ENCODE results near the gene CPEB3.

Gene CPEB3

DNA sequence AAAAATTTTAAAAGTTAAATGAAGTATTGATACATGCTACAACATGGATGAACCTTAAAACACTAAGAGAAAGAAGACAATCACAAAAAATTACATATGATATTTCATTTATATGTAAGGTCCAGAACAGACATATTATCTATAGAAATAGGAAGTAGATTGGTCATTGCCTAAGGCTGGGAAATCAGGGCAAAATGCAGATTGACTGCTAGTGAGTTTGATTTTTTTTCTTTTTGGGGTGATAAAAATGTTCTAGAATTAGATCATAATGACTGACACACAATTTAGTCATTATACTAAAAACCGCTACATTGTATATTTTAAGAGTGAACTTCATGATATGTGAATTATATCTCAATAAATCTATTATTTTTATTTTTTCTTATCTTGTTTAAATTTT lies 88.3 kb downstream of the CPEB3 start:
- Histone ChIP-seq H3K36me3 (ENCODE audit: control insufficient read depth, insufficient read depth, low read length) (no peaks in the 10 kb centered on the region), H3K4me1 (ENCODE audit: control insufficient read depth, insufficient read depth, low read length) (peaks cover 4% of the 10 kb centered on the region), H3K4me3 (ENCODE audit: low read length) (no peak overlapping the region), H3K9me3 (ENCODE audit: control insufficient read depth, low read length) (no peaks in the 10 kb centered on the region), H3K27me3 (ENCODE audit: control insufficient read depth, insufficient read depth, low read length) (no peaks in the 10 kb centered on the region), H3K9ac (ENCODE audit: low read length) (no peak overlapping the region)

DNA sequence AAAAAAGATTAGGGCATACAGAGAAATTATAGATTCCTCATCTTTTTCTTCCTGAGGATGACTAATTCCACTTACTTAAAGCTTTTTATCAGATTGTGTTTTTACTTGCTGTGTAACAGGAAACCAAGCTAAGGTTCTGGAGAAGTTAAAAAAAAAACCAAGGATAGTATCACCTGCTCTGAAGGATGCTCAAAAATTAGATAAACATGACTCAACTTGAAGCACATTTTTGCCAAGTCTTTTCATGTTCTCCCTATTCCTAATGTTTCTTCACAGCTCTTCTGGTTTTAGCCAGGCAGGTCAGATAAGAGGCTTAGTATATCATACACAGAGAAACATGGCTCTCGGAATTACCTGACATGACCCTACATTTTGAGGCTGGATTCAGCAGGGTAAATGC lies 90.3 kb downstream of the CPEB3 start:
- no peaks in the 10 kb centered on the region for H3K27me3 ChIP-seq (ENCODE audit: control insufficient read depth, insufficient read depth, low read length)
- no peak overlapping the region for H3K4me3 ChIP-seq (ENCODE audit: low read length)
- H3K4me1 ChIP-seq (ENCODE audit: control insufficient read depth, insufficient read depth, low read length) = peaks cover 4% of the 10 kb centered on the region
- no peak overlapping the region for H3K9ac ChIP-seq (ENCODE audit: low read length)
- H3K36me3 ChIP-seq (ENCODE audit: control insufficient read depth, insufficient read depth, low read length) = no peaks in the 10 kb centered on the region
- no peaks in the 10 kb centered on the region for H3K9me3 ChIP-seq (ENCODE audit: control insufficient read depth, low read length)

DNA sequence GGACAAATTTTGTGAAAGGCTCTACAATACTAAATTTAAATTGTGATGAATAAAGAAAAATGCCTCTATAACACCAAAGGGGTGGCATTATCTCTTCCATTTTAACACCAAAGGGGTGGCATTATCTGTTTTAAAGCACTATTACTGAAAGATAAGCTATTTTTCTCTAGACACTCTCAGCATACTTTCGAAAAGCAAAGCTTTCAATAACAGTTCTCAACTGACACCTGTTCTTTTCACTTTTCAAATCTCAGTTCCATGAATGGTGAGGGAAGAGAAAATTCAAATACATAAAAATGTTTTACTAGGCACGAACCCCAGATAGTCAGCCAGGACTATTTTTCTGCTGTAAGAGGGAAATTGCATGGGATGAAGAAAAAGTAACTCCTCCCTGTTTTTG lies 103.8 kb downstream of the CPEB3 start:
- H3K36me3 ChIP-seq (ENCODE audit: control insufficient read depth, insufficient read depth, low read length) = no peaks in the 10 kb centered on the region
- H3K9me3 ChIP-seq (ENCODE audit: control insufficient read depth, low read length) = no peaks in the 10 kb centered on the region
- no peak overlapping the region for H3K4me3 ChIP-seq (ENCODE audit: low read length)
- H3K4me1 ChIP-seq (ENCODE audit: control insufficient read depth, insufficient read depth, low read length) = no peaks in the 10 kb centered on the region
- no peaks in the 10 kb centered on the region for H3K27me3 ChIP-seq (ENCODE audit: control insufficient read depth, insufficient read depth, low read length)
- H3K9ac ChIP-seq (ENCODE audit: low read length) = no peak overlapping the region

DNA sequence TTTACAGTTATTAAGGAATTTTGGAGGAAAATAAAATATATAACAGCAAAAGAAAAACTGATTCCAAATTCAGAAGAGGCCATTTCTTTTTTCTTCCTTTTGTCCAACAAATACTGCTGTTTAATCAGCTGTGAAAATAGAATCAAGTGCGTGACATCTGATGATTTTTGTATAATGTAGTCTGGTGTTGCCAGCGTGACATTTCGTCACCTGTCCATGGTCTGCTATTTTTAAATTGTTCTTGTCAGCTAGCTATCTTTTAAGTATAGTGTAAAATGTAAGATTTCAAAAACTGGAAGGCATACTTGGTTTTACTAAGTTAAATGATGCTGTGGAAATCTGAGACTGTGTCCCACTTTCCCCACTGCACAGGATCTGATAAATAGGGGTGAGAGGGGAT lies 105.9 kb downstream of the CPEB3 start:
- Histone ChIP-seq H3K4me1 (ENCODE audit: control insufficient read depth, insufficient read depth, low read length) (no peaks in the 10 kb centered on the region), H3K9ac (ENCODE audit: low read length) (no peak overlapping the region), H3K36me3 (ENCODE audit: control insufficient read depth, insufficient read depth, low read length) (no peaks in the 10 kb centered on the region), H3K9me3 (ENCODE audit: control insufficient read depth, low read length) (no peaks in the 10 kb centered on the region), H3K27me3 (ENCODE audit: control insufficient read depth, insufficient read depth, low read length) (no peaks in the 10 kb centered on the region), H3K4me3 (ENCODE audit: low read length) (no peak overlapping the region)

DNA sequence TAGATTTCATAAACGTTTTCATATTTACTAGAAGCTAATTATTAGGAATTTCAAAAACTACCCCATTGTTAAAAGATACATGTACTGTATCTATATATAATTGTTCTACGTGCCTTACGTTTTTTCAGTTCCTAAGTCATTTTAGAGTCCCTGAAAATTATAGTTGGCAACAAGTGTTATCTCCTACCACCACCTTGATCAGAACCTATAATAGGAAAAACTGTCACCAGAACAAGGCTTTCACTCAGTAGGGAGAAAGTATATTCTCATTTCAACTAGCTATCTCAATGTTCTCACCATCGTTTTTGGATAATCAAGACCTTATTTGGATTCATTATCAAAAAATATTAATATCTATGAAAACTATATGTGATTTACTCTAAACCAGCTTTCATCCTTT lies 107.7 kb downstream of the CPEB3 start:
- Histone ChIP-seq H3K4me1 (ENCODE audit: control insufficient read depth, insufficient read depth, low read length) (no peaks in the 10 kb centered on the region), H3K36me3 (ENCODE audit: control insufficient read depth, insufficient read depth, low read length) (no peaks in the 10 kb centered on the region), H3K27me3 (ENCODE audit: control insufficient read depth, insufficient read depth, low read length) (no peaks in the 10 kb centered on the region), H3K9ac (ENCODE audit: low read length) (no peak overlapping the region), H3K4me3 (ENCODE audit: low read length) (no peak overlapping the region), H3K9me3 (ENCODE audit: control insufficient read depth, low read length) (no peaks in the 10 kb centered on the region)

DNA sequence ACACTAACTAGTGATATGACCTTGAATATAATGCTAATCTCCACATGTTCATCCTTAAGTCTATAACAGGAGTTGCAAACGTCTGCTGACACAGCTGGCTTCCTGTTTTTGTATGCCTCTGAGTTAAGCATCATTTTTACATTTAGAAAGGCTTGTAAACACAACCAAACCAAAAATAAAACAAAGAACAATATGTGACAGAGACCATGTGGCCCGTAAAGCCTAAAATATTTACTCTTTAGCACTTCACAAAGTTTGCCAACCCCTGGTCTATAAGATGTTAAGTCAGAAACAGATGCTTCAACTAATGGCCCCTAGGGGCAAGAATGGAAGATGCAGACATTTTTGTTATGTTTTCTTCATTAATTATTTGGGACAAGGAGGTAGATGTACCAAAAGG lies 109.3 kb downstream of the CPEB3 start:
- Histone ChIP-seq H3K9ac (ENCODE audit: low read length) (no peak overlapping the region), H3K4me1 (ENCODE audit: control insufficient read depth, insufficient read depth, low read length) (no peaks in the 10 kb centered on the region), H3K9me3 (ENCODE audit: control insufficient read depth, low read length) (no peaks in the 10 kb centered on the region), H3K36me3 (ENCODE audit: control insufficient read depth, insufficient read depth, low read length) (no peaks in the 10 kb centered on the region), H3K27me3 (ENCODE audit: control insufficient read depth, insufficient read depth, low read length) (no peaks in the 10 kb centered on the region), H3K4me3 (ENCODE audit: low read length) (no peak overlapping the region)

DNA sequence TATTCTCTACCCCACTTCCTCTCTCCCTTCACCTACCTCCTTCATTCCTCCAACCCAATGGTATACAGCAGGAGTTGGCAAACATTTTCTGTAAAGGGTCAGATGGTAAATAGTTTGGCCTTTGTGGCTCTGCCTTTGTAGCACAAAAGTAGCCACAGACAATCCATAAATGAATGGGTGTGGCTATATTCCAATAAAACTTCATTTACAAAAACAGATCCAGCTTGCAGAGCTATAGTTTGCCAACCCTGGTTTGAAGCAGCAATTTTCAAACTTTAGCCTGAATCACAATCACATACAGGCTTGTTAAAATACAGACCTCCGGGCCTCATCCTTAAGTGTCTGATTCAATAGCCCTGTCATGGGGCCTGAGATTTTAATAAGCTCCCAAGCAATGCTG lies 110.5 kb downstream of the CPEB3 start:
- no peaks in the 10 kb centered on the region for H3K9me3 ChIP-seq (ENCODE audit: control insufficient read depth, low read length)
- H3K4me1 ChIP-seq (ENCODE audit: control insufficient read depth, insufficient read depth, low read length) = no peaks in the 10 kb centered on the region
- H3K4me3 ChIP-seq (ENCODE audit: low read length) = no peak overlapping the region
- H3K27me3 ChIP-seq (ENCODE audit: control insufficient read depth, insufficient read depth, low read length) = no peaks in the 10 kb centered on the region
- no peaks in the 10 kb centered on the region for H3K36me3 ChIP-seq (ENCODE audit: control insufficient read depth, insufficient read depth, low read length)
- no peak overlapping the region for H3K9ac ChIP-seq (ENCODE audit: low read length)

DNA sequence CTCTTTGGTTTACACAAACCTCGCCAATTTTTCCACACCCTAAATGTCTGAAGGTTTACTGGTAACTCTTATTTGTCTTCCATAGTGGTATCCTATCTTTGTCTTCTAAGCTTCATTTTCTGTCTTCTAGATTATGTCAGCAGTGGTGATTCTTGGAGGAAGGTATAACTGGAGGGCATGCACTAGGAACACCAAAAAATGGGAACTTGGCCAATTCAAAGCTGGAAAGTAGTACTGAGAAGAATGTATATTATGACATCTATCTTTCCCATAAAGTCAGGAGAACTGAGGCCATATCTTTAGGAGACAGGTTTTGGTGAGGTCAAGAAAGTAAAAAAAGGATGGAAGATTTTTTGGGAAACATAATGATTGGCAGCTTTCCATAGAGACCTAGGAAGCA lies 113.3 kb downstream of the CPEB3 start:
- Histone ChIP-seq H3K27me3 (ENCODE audit: control insufficient read depth, insufficient read depth, low read length) (no peaks in the 10 kb centered on the region), H3K4me3 (ENCODE audit: low read length) (no peak overlapping the region), H3K9ac (ENCODE audit: low read length) (no peak overlapping the region), H3K4me1 (ENCODE audit: control insufficient read depth, insufficient read depth, low read length) (no peaks in the 10 kb centered on the region), H3K36me3 (ENCODE audit: control insufficient read depth, insufficient read depth, low read length) (no peaks in the 10 kb centered on the region), H3K9me3 (ENCODE audit: control insufficient read depth, low read length) (no peaks in the 10 kb centered on the region)

DNA sequence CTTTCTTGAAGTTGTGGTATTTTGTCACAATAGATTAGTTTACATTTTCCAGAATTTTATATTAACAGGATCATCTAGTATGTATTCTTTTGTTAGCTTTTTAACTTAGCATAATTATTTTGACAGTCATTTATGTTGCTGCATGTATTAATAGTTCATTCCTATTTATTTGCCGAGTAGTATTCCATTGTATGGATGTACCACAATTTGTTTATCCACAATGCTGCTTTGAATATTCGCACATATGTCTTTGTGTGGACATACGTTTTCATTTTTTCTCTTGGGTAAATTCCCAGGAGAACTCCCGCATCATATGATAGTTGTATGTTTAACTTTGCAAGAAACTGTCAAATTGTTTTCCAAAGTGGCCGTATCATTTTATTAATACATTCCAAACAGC lies 115.7 kb downstream of the CPEB3 start:
- Histone ChIP-seq H3K27me3 (ENCODE audit: control insufficient read depth, insufficient read depth, low read length) (no peaks in the 10 kb centered on the region), H3K36me3 (ENCODE audit: control insufficient read depth, insufficient read depth, low read length) (no peaks in the 10 kb centered on the region), H3K4me1 (ENCODE audit: control insufficient read depth, insufficient read depth, low read length) (no peaks in the 10 kb centered on the region), H3K9me3 (ENCODE audit: control insufficient read depth, low read length) (no peaks in the 10 kb centered on the region), H3K4me3 (ENCODE audit: low read length) (no peak overlapping the region), H3K9ac (ENCODE audit: low read length) (no peak overlapping the region)

DNA sequence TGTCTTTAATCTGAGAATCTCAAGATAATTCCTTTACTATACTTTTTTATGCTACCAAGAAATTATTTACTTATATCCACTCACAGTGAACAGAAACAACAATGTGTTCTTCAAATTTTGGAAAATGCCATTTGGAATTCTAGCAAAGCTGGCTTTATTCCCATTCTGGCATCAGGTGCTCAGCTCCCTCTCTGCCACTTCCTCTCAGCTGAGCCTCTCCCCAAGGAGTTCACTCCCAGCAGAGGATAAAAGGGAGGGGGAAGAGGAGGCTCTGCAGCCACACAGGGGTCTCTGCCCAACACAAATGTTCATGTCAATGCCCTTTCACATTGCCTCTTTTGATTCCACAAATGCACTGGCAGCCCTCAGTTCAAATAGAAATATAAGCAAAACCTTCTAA lies 116.9 kb downstream of the CPEB3 start:
- no peaks in the 10 kb centered on the region for H3K4me1 ChIP-seq (ENCODE audit: control insufficient read depth, insufficient read depth, low read length)
- no peak overlapping the region for H3K9ac ChIP-seq (ENCODE audit: low read length)
- H3K36me3 ChIP-seq (ENCODE audit: control insufficient read depth, insufficient read depth, low read length) = no peaks in the 10 kb centered on the region
- H3K27me3 ChIP-seq (ENCODE audit: control insufficient read depth, insufficient read depth, low read length) = no peaks in the 10 kb centered on the region
- no peaks in the 10 kb centered on the region for H3K9me3 ChIP-seq (ENCODE audit: control insufficient read depth, low read length)
- no peak overlapping the region for H3K4me3 ChIP-seq (ENCODE audit: low read length)

DNA sequence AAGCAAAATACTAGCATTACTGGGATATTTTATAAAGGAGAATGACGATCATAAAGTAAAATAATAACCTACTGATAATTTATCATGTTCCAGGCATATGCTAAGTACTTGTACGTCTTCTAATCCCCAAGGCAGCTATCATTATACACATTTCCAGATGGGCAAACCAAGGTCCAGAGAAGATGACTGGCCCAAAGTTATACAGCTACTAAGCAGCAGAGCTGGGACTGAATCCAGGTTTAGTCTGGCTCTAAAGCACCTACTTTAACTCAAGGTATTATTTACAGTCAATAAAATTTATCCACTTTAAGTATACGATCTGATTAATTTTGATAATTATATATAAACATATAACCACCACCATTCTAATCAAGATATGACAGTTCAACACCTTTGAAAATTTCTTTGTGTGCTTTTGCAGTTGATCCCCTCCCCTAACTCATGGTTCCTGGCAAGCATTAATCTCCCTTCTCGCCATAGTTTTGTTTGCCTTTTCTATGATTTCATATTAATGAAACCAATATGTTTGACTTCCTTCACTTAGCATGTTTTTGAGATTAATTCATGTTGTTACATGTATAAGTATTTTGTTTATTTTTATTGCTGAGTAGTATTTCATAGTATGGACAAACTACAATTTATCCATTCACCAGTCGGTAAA lies 126.7 kb downstream of the CPEB3 start:
- H3K4me3 ChIP-seq (ENCODE audit: low read length) = no peak overlapping the region
- H3K36me3 ChIP-seq (ENCODE audit: control insufficient read depth, insufficient read depth, low read length) = no peaks in the 10 kb centered on the region
- no peaks in the 10 kb centered on the region for H3K9me3 ChIP-seq (ENCODE audit: control insufficient read depth, low read length)
- no peak overlapping the region for H3K9ac ChIP-seq (ENCODE audit: low read length)
- no peaks in the 10 kb centered on the region for H3K4me1 ChIP-seq (ENCODE audit: control insufficient read depth, insufficient read depth, low read length)
- H3K27me3 ChIP-seq (ENCODE audit: control insufficient read depth, insufficient read depth, low read length) = no peaks in the 10 kb centered on the region

DNA sequence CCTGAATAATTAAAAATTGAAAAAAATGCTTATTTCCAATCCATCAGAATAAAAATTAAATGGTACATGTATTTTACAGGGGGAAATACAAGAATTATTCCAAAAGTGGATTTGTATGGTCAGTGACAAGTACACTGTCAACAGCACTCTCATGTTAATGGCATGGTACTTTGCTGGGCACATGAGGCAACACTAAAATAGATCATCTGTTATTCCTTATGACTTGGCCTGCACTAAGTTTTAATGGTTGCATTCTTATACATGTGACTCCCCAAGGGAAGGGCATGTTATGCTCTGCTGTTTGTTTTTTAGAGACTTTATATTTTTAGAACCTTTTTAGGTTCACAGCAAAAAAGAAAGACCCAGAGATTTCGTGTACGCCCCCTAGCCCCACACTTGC lies 128.3 kb downstream of the CPEB3 start:
- no peak overlapping the region for H3K9ac ChIP-seq (ENCODE audit: low read length)
- no peaks in the 10 kb centered on the region for H3K27me3 ChIP-seq (ENCODE audit: control insufficient read depth, insufficient read depth, low read length)
- H3K4me1 ChIP-seq (ENCODE audit: control insufficient read depth, insufficient read depth, low read length) = no peaks in the 10 kb centered on the region
- H3K4me3 ChIP-seq (ENCODE audit: low read length) = no peak overlapping the region
- no peaks in the 10 kb centered on the region for H3K36me3 ChIP-seq (ENCODE audit: control insufficient read depth, insufficient read depth, low read length)
- no peaks in the 10 kb centered on the region for H3K9me3 ChIP-seq (ENCODE audit: control insufficient read depth, low read length)
